ENCODE data around the gene HLA-DOB.

GRCh38 chr6:32763421-32763820 lies 53.4 kb downstream of the HLA-DOB start, which contains the start of gene HLA-DQB2:
- TF ChIP-seq EZH2 (IDR thresholded peaks at IDR 0.05; ENCODE audit: low read length, missing control alignments) = no peak
- TF ChIP-seq, protein P1, sequence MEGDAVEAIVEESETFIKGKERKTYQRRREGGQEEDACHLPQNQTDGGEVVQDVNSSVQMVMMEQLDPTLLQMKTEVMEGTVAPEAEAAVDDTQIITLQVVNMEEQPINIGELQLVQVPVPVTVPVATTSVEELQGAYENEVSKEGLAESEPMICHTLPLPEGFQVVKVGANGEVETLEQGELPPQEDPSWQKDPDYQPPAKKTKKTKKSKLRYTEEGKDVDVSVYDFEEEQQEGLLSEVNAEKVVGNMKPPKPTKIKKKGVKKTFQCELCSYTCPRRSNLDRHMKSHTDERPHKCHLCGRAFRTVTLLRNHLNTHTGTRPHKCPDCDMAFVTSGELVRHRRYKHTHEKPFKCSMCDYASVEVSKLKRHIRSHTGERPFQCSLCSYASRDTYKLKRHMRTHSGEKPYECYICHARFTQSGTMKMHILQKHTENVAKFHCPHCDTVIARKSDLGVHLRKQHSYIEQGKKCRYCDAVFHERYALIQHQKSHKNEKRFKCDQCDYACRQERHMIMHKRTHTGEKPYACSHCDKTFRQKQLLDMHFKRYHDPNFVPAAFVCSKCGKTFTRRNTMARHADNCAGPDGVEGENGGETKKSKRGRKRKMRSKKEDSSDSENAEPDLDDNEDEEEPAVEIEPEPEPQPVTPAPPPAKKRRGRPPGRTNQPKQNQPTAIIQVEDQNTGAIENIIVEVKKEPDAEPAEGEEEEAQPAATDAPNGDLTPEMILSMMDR (conservative IDR thresholded peaks at IDR 0.05 in 1 of 2, IDR thresholded peaks at IDR 0.05 in 1 of 2; ENCODE audit: low read depth in 1 of 2, low read length in 2 of 2) = no peak
